AG09309 (cell line): ENCODE results near the gene PRKRA.
"Not testable (repeated sequence)": the region's sequence is repeated elsewhere in the genome, so short reads cannot be mapped to it uniquely, and the experiment has no call there.

Experiments used
- DNase-seq: peaks from one replicate; pipeline ENCODE4 v3.0.0-alpha.2; 2010; ENCODE audit warnings: low read depth
- H3K4me3 ChIP-seq: 2 replicates; pipeline ENCODE4 v1.5.1; 2011; ENCODE audit warnings: mild to moderate bottlenecking, low read depth, low read length, moderate library complexity; ENCODE audit not compliant: control insufficient read depth
- CTCF ChIP-seq: IDR thresholded peaks from 2 replicates; pipeline ENCODE4 v1.5.1; 2011; ENCODE audit warnings: mild to moderate bottlenecking, low read depth, low read length, inconsistent platforms; ENCODE audit not compliant: insufficient read depth, control insufficient read depth; ENCODE audit errors: missing control alignments

PRKRA gene

DNA sequence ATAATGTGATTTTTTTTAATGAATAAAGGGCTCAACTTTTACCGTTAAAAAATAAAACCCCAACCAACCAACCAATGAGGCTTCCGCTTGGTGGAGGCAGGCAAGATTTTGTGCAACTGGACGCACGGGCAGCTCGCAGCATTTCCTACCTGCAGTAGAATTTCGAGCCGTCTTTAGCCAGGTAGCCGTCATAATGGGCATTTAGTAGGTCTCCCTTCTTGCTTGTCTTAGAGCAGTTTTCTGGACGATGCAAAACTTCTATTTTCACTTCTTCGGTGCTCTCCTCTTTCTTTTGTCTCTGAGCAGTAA, 27.1 kb upstream of the PRKRA start:
- no peak for DNase-seq
- peak overlapping the region; percentile 50 for H3K4me3 ChIP-seq
- TF ChIP-seq CTCF = no peak

GRCh38 chr2:178477443-178478129, 26.6 kb upstream of the PRKRA start:
- TF ChIP-seq CTCF = no peak
- no peak for DNase-seq
- peak overlapping the region; percentile 50 for H3K4me3 ChIP-seq

DNA sequence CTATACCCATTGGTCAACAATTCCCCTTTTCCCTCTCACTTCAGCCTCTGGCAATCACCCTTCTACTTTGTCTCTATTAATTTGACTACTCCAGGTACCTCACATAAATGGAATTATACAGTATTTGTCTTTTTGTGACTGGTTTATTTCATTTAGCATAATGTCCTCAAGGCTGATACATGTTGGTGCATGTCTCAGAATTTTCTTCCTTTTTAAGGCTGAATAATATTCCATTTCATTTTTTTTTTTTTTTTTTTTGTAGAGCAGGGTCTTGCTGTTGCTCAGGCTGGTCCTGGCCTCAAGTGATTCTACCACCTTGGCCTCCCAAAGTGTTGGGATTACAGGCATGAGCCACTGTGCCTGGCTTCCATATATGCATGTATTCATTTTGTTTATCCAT, 25.5 kb upstream of the PRKRA start:
- DNase-seq = no peak
- no peak for TF ChIP-seq CTCF

GRCh38 chr2:178474560-178474959, 23.6 kb upstream of the PRKRA start:
- no peak overlapping the region for H3K4me3 ChIP-seq
- DNase-seq = no peak
- no peak for TF ChIP-seq CTCF

More for the DNA sequence above, 25.5 kb upstream of the PRKRA start:
- no peak overlapping the region for H3K4me3 ChIP-seq

DNA sequence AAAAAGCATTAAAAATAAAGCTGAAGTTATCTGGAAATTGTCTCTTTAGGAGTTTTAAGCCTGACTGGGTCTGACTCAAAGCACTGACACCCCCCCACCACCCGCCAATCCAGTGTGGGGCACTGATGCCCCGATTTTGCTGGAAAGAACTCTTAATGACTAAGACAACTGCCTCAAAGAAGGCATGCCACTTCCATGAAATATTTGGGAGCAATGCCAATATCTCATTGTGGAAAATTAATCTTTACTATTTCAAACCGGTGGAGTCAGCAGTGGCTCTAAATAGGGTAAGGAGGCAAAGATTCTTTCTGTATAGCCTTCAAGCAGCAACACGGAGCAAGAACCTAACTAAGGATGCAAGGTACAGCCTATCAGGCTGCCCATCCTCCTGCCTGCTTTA, 23.0 kb upstream of the PRKRA start:
- TF ChIP-seq CTCF = no peak
- no peak for DNase-seq
- H3K4me3 ChIP-seq = no peak overlapping the region

- no peak overlapping the region for H3K4me3 ChIP-seq
- no peak for TF ChIP-seq CTCF
- no peak for DNase-seq
Measured at GRCh38 chr2:178473373-178473772, 22.4 kb upstream of the PRKRA start.

GRCh38 chr2:178471313-178471712, 20.3 kb upstream of the PRKRA start:
- not testable (repeated sequence) for DNase-seq, H3K4me3 ChIP-seq
